ENCODE results near the gene ATP6V1G3. TPM values are rescaled to one million over a fixed set of nuclear protein-coding genes. Genes with fewer than 3 reads are reported as not detected.

ATP6V1G3 gene
- total and polyA plus RNA-seq, 2 donors (not counting 1 experiment from before 2014, with no cell fraction given), result not detected

DNA sequence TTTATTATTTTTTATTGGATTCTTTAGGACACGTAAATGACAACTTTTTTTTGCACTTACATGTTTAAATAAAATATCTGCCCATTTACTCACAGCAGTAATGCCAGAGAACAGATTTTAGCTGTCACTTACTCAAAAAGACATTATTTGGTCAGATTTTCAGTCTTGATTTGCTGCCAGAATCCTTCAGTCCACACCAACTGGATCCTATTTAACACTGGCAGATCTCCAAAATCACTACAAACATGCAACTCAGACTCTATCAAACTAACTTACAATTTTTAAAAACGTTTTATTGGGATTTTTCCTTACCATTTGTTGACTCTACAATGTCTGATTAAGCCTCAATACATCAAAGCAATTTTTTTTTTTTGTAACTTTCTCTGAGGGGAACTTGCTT lies 11.1 kb downstream of the ATP6V1G3 start:
- no peak overlapping the region for H3K9ac ChIP-seq (ENCODE audit: low read length)
- ChIA-PET CTCF (no interaction called here), POLR2A (interaction anchor here (0.6 to 1.2 kb wide), 2 partner anchors 92 to 93 kb away, joined by 3 read pairs; no protein-coding TSS in a partner anchor)
- no peak for DNase-seq
- H3K36me3 ChIP-seq (replicated peaks in 1 of 2; ENCODE audit: control extremely low read depth in 1 of 2, control insufficient read depth in 1 of 2, extremely low read depth in 1 of 2, insufficient read depth in 2 of 2, low read length in 1 of 2), result no peaks in the 10 kb centered on the region
- H3K4me1 Mint-ChIP-seq, result peaks cover 46% of the 10 kb centered on the region
- no peak overlapping the region for H3K27ac Mint-ChIP-seq
- H3K27me3 Mint-ChIP-seq, result no peaks in the 10 kb centered on the region
- no peaks in the 10 kb centered on the region for H3K9me3 ChIP-seq (ENCODE audit: control extremely low read depth in 1 of 3, control insufficient read depth in 2 of 3, insufficient read depth in 1 of 3, low read length in 2 of 3)
- no peak overlapping the region for H3K4me3 ChIP-seq (ENCODE audit: control extremely low read depth in 1 of 5, extremely low read depth in 1 of 5, insufficient read depth in 1 of 5, low read depth in 2 of 5, low read length in 4 of 5)
- no peaks in the 10 kb centered on the region for H4K20me1 ChIP-seq (ENCODE audit: control insufficient read depth, insufficient read depth, low read length, poor library complexity, severe bottlenecking)
- H3K4me1 ChIP-seq (ENCODE audit: control insufficient read depth in 2 of 2, insufficient read depth in 2 of 2, low read length in 2 of 2), result peaks cover 9 to 30% of the 10 kb centered on the region in 2 donors
- peak overlapping the region in 1 of 2 donors; percentile 29 for H3K27ac ChIP-seq (ENCODE audit: low read length in 2 of 2)
- H3K27me3 ChIP-seq (replicated peaks in 1 of 4; ENCODE audit: control extremely low read depth in 1 of 4, control insufficient read depth in 3 of 4, insufficient read depth in 4 of 4, low read length in 3 of 4), result no peaks in the 10 kb centered on the region
- WGBS (ENCODE audit: insufficient coverage), result no CpG with 5 or more reads among the region's 2 CpGs
- ATAC-seq (ENCODE audit: low read depth), result no peak
- peak overlapping the region; percentile 6 for H3K4me2 ChIP-seq (replicated peaks; ENCODE audit: low read depth, low read length, poor library complexity, severe bottlenecking)
- no peak overlapping the region for H3K4me3 Mint-ChIP-seq
- peaks cover 6% of the 10 kb centered on the region for H3K79me2 ChIP-seq (ENCODE audit: control insufficient read depth, insufficient read depth, low read length)
- peak overlapping the region; percentile 21 for H2AFZ ChIP-seq (ENCODE audit: insufficient read depth, low read depth, low read length, poor library complexity, severe bottlenecking)
- TF ChIP-seq EZH2 (IDR thresholded peaks at IDR 0.05; ENCODE audit: borderline replicate concordance, insufficient read depth, low read depth, low read length, poor library complexity, severe bottlenecking) (no peak), CTCF (IDR thresholded peaks at IDR 0.05) (no peak)
- peaks cover 7% of the 10 kb centered on the region for H3K9me3 Mint-ChIP-seq (ENCODE audit: insufficient read depth)
- intact Hi-C loops (cut with micrococcal nuclease), result no loop called here

DNA sequence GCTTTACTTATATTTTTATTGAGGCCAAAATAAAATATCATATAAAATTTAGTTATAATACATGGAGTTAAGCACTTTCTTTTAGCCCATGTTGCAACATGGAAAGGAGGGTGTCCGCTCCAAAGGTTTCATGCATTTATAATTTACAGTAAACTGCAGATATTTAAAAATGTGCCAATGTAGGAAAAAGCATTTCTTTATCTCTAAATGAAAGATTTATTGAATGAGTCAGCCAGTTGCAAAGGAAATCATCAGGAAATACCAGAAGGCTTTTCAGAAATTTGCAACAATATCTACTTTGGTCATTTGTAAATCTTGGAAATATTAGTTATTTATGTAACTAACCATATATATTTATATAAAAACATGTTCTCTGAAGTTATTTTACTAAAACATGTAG lies 12.1 kb downstream of the ATP6V1G3 start:
- H2AFZ ChIP-seq (ENCODE audit: insufficient read depth, low read depth, low read length, poor library complexity, severe bottlenecking), result no peak overlapping the region
- no peak for ATAC-seq (ENCODE audit: low read depth)
- no peaks in the 10 kb centered on the region for H3K27me3 ChIP-seq (replicated peaks in 1 of 4; ENCODE audit: control extremely low read depth in 1 of 4, control insufficient read depth in 3 of 4, insufficient read depth in 4 of 4, low read length in 3 of 4)
- no peaks in the 10 kb centered on the region for H3K27me3 Mint-ChIP-seq
- H3K4me1 Mint-ChIP-seq, result peaks cover 41% of the 10 kb centered on the region
- H3K9ac ChIP-seq (ENCODE audit: low read length), result no peak overlapping the region
- H3K4me1 ChIP-seq (ENCODE audit: control insufficient read depth in 2 of 2, insufficient read depth in 2 of 2, low read length in 2 of 2), result peaks cover 8 to 23% of the 10 kb centered on the region in 2 donors
- no peaks in the 10 kb centered on the region for H3K36me3 ChIP-seq (replicated peaks in 1 of 2; ENCODE audit: control extremely low read depth in 1 of 2, control insufficient read depth in 1 of 2, extremely low read depth in 1 of 2, insufficient read depth in 2 of 2, low read length in 1 of 2)
- no CpG with 5 or more reads among the region's 1 CpG for WGBS (ENCODE audit: insufficient coverage)
- CTCF ChIA-PET, result interaction anchor here (1.5 kb wide), 1 partner anchor 17 kb away, joined by 3 read pairs; no protein-coding TSS in a partner anchor
- TF ChIP-seq EZH2 (IDR thresholded peaks at IDR 0.05; ENCODE audit: borderline replicate concordance, insufficient read depth, low read depth, low read length, poor library complexity, severe bottlenecking), result no peak
- no peak for TF ChIP-seq CTCF (IDR thresholded peaks at IDR 0.05)
- H3K4me2 ChIP-seq (replicated peaks; ENCODE audit: low read depth, low read length, poor library complexity, severe bottlenecking), result no peak overlapping the region
- H3K4me3 ChIP-seq (ENCODE audit: control extremely low read depth in 1 of 5, extremely low read depth in 1 of 5, insufficient read depth in 1 of 5, low read depth in 2 of 5, low read length in 4 of 5), result no peak overlapping the region
- H3K4me3 Mint-ChIP-seq, result no peak overlapping the region
- H3K79me2 ChIP-seq (ENCODE audit: control insufficient read depth, insufficient read depth, low read length), result peaks cover 13% of the 10 kb centered on the region
- H3K9me3 Mint-ChIP-seq (ENCODE audit: insufficient read depth), result peaks cover 2% of the 10 kb centered on the region
- no peak overlapping the region for H3K27ac Mint-ChIP-seq
- H4K20me1 ChIP-seq (ENCODE audit: control insufficient read depth, insufficient read depth, low read length, poor library complexity, severe bottlenecking), result no peaks in the 10 kb centered on the region
- H3K9me3 ChIP-seq (ENCODE audit: control extremely low read depth in 1 of 3, control insufficient read depth in 2 of 3, insufficient read depth in 1 of 3, low read length in 2 of 3), result no peaks in the 10 kb centered on the region
- intact Hi-C loops (cut with micrococcal nuclease), result no loop called here
- H3K27ac ChIP-seq (ENCODE audit: low read length in 2 of 2), result no peak overlapping the region
- no peak for DNase-seq
- POLR2A ChIA-PET, result no interaction called here

Data from B cell (primary cell).